SK-MEL-5 (cell line): ENCODE measurements around the gene KCTD18. TPM values are rescaled to one million over a fixed set of nuclear protein-coding genes. Genes with fewer than 3 reads are reported as not detected.

Experiments
- DNase-seq: peaks from one replicate; pipeline ENCODE4 v3.0.0-alpha.2; 2016; ENCODE audit warnings: low read depth, low spot score
- in situ Hi-C: cut with HindIII; loops from 2 replicates; pipeline ENCODE4 v1.10.0; 2016; ENCODE audit warnings: low sequenced_read_pairs, high pct_unique_total_duplicates, low pct_unique_long_range_greater_than_20kb
- polyA plus RNA-seq, 2 experiments: library from polyadenylated mRNA; depleted of rRNA; stranded (reverse); fragments of >200 nt; gene quantifications; 2 replicates each; pipeline ENCODE4 v1.2.3, GENCODE V29; 2015
- total RNA-seq: library from RNA; depleted of rRNA; stranded (reverse); fragments of >200 nt; shearing (Covaris generic); gene quantifications from 2 replicates; pipeline ENCODE4 v1.2.3, GENCODE V29; 2014; rRNA removed

The KCTD18 gene
- total RNA-seq = 13.5 and 16.2 TPM in 2 replicates
- polyA plus RNA-seq (2015; cell fraction: cytosol; rRNA removed) = 15.4 and 15.7 TPM in 2 replicates
- 17.9 and 20.8 TPM in 2 replicates for polyA plus RNA-seq (2015; cell fraction: nucleus; rRNA removed)

DNA sequence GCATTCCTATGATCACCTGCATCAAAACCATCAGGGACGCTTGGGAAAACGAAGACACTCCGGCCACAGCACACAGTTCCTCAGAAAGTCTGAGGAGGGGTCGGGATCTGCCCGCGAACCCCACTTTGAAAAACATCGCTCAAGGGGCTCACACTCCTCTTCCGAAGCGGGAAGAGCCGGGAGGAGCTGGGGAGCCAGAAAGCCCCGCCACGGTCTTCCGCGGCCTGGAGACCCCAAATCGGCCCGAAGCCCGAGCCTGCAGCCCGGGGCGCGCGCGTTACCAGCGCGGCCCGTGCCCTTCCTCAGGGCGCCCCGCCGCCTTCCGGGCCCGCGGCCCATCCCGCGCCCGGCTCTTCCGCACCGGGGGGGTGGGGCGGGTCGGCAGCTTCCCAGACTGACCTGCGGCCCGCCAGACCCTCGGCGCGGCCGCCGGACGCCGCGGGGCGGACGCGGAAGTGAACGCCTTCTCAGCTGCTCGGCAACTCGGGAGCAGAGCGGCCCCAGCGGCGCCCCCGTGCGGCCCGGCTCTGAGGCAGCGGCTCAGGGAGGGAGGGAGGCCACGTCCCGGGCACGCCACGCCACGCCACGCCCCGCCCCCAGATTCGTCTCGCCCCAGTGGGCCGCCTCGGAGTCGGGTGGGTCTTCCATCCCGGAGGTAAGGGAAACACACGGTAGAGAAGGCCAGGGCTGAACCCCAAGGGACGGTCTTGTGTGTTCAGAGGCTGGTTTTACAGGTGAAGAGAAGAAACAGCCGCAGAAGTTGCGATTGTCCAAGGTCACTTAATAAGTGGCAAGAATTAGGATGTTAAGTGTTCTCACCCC, at the start of gene KCTD18:
KCTD18 (minus strand) TSS at position 457 of the 822 bp plus-strand sequence. CDS start 3,052 bp downstream, outside the sequence.
- in situ Hi-C loops = no loop called here
- DNase-seq = peak; percentile 84

DNA sequence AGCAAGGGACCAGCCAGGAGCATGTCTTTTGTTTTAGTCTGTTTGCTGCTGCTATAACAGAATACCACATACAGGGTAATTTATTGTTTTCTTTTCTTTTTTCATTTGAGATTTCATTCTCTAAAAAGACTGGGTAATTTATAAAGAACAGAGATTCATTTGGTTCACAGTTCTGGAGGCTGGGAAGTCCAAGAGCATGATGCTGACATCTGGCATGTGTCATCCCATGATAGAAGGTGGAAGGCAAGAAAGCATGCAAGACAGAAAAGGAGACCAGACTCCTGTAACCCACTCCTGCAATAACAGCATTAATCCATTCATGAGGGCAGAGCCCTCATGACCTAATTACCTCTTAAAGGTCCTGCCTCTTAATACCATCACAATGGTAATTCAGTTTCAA, 30.9 kb upstream of the KCTD18 start:
- in situ Hi-C loops = no loop called here

DNA sequence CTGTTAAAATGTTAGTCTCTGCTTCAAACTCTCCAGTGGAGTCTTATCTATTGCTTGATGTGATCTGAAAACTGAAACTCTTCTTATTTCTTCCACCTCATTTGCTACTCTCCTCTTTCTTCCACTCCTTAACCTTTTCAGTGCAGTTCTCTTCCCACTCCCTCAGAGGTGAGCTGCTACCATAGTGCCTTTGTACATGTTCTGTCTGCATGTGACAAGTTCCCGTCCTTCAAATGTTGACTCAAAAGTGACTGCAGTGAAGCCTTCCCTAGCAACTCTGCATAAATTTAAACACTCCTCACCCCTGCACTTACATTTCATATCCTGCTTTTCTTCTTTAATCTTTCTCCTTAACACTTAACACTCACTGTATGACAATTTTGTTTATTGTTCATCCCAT, 28.3 kb upstream of the KCTD18 start:
- in situ Hi-C loops = no loop called here
- DNase-seq = no peak

More for the DNA sequence above, 30.9 kb upstream of the KCTD18 start:
- DNase-seq = no peak

GRCh38 chr2:200534572-200534971, 24.7 kb upstream of the KCTD18 start:
- in situ Hi-C loops = no loop called here
- DNase-seq = no peak

DNA sequence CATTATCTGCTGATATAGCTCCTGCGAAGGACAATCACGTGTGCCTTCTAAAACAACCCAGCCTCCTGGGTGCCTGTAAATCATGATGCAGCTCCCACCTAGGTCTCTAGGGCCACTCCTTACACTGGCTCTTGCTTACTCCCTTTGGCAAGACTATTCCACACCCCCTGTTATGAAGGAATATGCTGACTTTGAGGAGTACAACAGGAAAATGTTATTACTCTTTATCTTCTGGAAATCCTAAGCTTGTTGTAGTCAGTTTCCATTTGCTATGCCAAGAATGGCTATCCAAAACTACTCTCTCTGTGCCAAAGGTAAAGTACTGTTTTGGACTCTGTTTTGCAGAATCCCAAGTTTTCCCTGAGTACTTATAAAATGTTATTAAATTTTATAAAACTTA, 23.9 kb upstream of the KCTD18 start:
- in situ Hi-C loops = no loop called here
- no peak for DNase-seq

- in situ Hi-C loops = no loop called here
These were observed 18.4 kb upstream of the KCTD18 start for GRCh38 chr2:200528228-200528627.

DNA sequence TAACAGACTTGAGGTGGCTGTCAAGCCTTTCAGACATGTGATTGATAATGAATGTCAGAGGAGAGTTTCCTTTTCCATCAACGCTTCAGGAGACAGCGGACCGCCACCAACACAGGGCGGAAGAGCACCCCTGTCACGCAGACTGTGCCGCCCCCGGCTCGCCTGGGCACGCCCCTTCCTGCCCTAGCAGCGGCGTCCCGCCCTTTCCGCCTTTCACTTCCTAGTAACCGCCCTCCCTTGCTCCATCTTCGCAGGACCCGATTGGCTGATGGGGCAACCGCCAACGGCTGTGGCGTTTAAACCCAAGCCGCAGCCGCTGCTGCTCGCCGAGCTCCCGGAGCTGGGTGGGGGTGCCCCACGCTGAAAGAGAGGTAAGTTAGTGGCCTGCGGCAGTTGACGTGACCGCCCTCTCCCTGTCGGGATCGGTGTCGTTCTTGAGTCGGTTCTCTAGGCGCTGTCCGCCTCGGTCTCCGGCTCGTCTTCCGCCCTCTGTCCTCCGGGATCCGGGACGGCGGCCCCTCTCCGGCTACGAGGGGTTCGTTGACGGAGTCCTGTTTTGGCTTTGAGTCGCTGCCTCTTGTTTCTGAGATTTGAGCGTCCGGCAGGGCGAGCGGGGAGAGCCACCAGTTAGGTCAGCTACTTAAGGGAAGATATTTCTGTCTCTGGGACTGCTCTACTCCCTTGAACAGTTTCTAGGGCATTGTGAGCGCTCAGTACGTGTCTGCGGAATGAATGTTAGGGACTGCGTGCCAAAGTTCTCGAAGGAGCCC, 16.2 kb upstream of the KCTD18 start, which contains the start of gene SGO2:
SGO2 (plus strand) TSS at position 326 of the 770 bp plus-strand sequence. CDS start 6,769 bp downstream, outside the sequence.
- in situ Hi-C loops = no loop called here
- DNase-seq = peak; percentile 94

More at GRCh38 chr2:200528228-200528627, 18.4 kb upstream of the KCTD18 start:
- DNase-seq = no peak

DNA sequence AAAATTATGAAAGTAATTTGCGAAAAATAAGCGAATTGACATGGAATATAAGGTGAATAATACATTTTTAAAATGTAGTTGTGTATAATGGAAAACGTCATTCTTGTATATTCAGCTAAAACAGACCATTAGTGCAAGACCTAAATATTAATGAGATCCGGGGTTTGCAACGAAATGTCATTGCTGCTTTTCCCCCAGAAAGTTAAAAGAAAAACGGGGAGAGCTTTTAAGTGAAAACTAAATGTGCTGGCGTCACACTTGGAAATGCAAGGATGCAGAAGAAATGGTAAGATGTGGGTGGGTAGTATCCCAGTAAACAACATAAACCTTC, 15.6 kb upstream of the KCTD18 start:
- in situ Hi-C loops = no loop called here
- DNase-seq = no peak

- in situ Hi-C loops = no loop called here
- no peak for DNase-seq
These were observed 15.2 kb upstream of the KCTD18 start for GRCh38 chr2:200525066-200525465.

GRCh38 chr2:200523604-200524003, 13.7 kb upstream of the KCTD18 start:
- no peak for DNase-seq
- in situ Hi-C loops = no loop called here

DNA sequence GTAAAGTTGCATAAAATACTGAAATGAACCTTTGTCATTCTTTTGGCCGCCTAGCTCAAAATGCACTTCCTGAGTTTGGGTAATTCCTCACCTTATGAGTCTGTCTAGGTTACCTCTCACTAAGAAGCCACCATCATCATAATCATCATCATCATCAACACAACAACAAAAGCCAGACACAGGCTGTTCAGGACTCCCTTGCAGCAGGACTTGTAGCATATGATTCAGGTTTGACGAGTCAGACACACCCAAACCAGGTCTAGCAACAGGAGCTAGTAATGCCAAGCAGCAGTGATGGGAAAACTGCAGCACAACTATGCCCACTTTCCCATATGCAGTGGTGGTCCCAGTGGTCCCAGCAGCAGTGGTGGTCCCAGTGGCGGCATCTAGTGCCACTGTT, 13.3 kb upstream of the KCTD18 start:
- DNase-seq = no peak

DNA sequence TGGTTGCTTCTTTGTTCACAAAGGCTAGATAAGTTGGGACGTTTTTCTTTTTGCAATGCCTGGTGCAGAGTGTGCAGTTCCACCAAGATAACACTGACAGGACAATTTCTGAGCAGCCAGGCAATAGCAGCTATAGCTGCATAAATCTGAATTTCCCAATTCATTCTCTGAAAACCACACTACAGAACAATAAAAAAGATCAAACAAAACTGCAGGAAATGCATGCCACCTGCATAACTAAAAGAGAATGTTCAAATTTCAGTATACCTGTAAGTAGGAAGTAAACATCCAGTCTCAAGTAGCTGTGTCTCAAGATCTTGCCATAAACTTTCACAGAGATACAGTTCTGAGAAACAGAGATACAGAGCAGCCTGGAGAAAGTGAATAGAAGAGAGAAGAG, 5.3 kb upstream of the KCTD18 start:
- in situ Hi-C loops = no loop called here
- DNase-seq = no peak

More for the DNA sequence above, 13.3 kb upstream of the KCTD18 start:
- in situ Hi-C loops = no loop called here

- DNase-seq = no peak
- in situ Hi-C loops = no loop called here
These were observed 645 bp downstream of the KCTD18 start for GRCh38 chr2:200509235-200509611.

GRCh38 chr2:200507179-200507578, 2.7 kb downstream of the KCTD18 start:
- DNase-seq = no peak
- in situ Hi-C loops = no loop called here

- in situ Hi-C loops = no loop called here
- DNase-seq = no peak
These were observed 3.2 kb downstream of the KCTD18 start for GRCh38 chr2:200506679-200507078.

GRCh38 chr2:200502196-200502595, 7.7 kb downstream of the KCTD18 start:
- DNase-seq = no peak
- in situ Hi-C loops = no loop called here

GRCh38 chr2:200498402-200499162, 11.3 kb downstream of the KCTD18 start:
- in situ Hi-C loops = no loop called here
- no peak for DNase-seq

- in situ Hi-C loops = no loop called here
- no peak for DNase-seq
These were observed 13.2 kb downstream of the KCTD18 start for GRCh38 chr2:200496696-200497095.
